ENCODE measurements around the gene PDZRN4.
"Not testable (repeated sequence)": the region's sequence is repeated elsewhere in the genome, so short reads cannot be mapped to it uniquely, and the experiment has no call there.

PDZRN4 gene

GRCh38 chr12:41520869-41521268 is 332.7 kb downstream of the PDZRN4 start:
- no peak for DNase-seq

- no peak for DNase-seq
Measured at GRCh38 chr12:41521872-41522379, 333.8 kb downstream of the PDZRN4 start.

GRCh38 chr12:41527062-41527461 is 338.9 kb downstream of the PDZRN4 start:
- DNase-seq, result no peak

- no peak for DNase-seq
Measured at GRCh38 chr12:41527534-41528116, 339.5 kb downstream of the PDZRN4 start.

GRCh38 chr12:41528874-41529273 is 340.8 kb downstream of the PDZRN4 start:
- DNase-seq, result no peak

- no peak for DNase-seq
Measured at GRCh38 chr12:41530441-41530840, 342.3 kb downstream of the PDZRN4 start.

GRCh38 chr12:41531147-41531829 is 343.2 kb downstream of the PDZRN4 start:
- DNase-seq, result no peak

- no peak for DNase-seq
Measured at GRCh38 chr12:41532072-41532471, 344.0 kb downstream of the PDZRN4 start.

- DNase-seq, result no peak
Measured at GRCh38 chr12:41536813-41537490, 348.8 kb downstream of the PDZRN4 start.

- no peak for DNase-seq
Measured at GRCh38 chr12:41537522-41537921, 349.4 kb downstream of the PDZRN4 start.

- DNase-seq, result no peak
Measured at GRCh38 chr12:41545761-41546160, 357.6 kb downstream of the PDZRN4 start.

GRCh38 chr12:41547071-41547470 is 359.0 kb downstream of the PDZRN4 start:
- not testable (repeated sequence) for DNase-seq

- no peak for DNase-seq
Measured at GRCh38 chr12:41548926-41549325, 360.8 kb downstream of the PDZRN4 start.

GRCh38 chr12:41552588-41552987 is 364.5 kb downstream of the PDZRN4 start:
- no peak for DNase-seq

GRCh38 chr12:41556176-41556575 is 368.1 kb downstream of the PDZRN4 start:
- DNase-seq, result no peak

GRCh38 chr12:41557344-41557743 is 369.2 kb downstream of the PDZRN4 start:
- DNase-seq, result no peak

GRCh38 chr12:41558671-41559070 is 370.6 kb downstream of the PDZRN4 start:
- no peak for DNase-seq

GRCh38 chr12:41563051-41563450 is 374.9 kb downstream of the PDZRN4 start:
- no peak for DNase-seq

- no peak for DNase-seq
Measured at GRCh38 chr12:41564816-41565215, 376.7 kb downstream of the PDZRN4 start.

GRCh38 chr12:41566703-41567102 is 378.6 kb downstream of the PDZRN4 start:
- DNase-seq, result no peak

GRCh38 chr12:41573445-41573844 is 385.3 kb downstream of the PDZRN4 start:
- no peak for DNase-seq

GRCh38 chr12:41576925-41577324 is 388.8 kb downstream of the PDZRN4 start:
- no peak for DNase-seq

GRCh38 chr12:41577995-41578394 is 389.9 kb downstream of the PDZRN4 start:
- no peak for DNase-seq

- DNase-seq, result no peak
Measured at GRCh38 chr12:41585784-41586183, 397.7 kb downstream of the PDZRN4 start.

All from stimulated activated CD4-positive, alpha-beta T cell treated with anti-CD3 and anti-CD28 coated beads, Interleukin-15, amount 100 ng/mL, for 24 hours (primary cell).